ENCODE data around the gene SALL1.

- TF ChIP-seq CTCF (IDR thresholded peaks at IDR 0.05) = no peak
- no peak for TF ChIP-seq POLR2AphosphoS5 (IDR thresholded peaks at IDR 0.05)
- TF ChIP-seq EP300 (IDR thresholded peaks at IDR 0.05) = no peak
Observed at GRCh38 chr16:51133183-51133582, 17.9 kb downstream of the SALL1 start.

Data from suprapubic skin (tissue), 4 donors.